Measurements from ENCODE around the gene DCUN1D3. TPM values are rescaled to one million over a fixed set of nuclear protein-coding genes. Genes with fewer than 3 reads are reported as not detected.
"Not testable (repeated sequence)": the region's sequence is repeated elsewhere in the genome, so short reads cannot be mapped to it uniquely, and the experiment has no call there.

DCUN1D3 gene
- total and polyA plus RNA-seq, 3 experiments from 2014 or later: 1.4 to 13.2 (median 12.7) TPM

- DNase-seq; H3K4me3 ChIP-seq (ENCODE audit: low read length); H3K27me3 Mint-ChIP-seq; H3K9me3 ChIP-seq (ENCODE audit: low read length); H3K36me3 ChIP-seq (ENCODE audit: insufficient read depth, low read length); H3K4me1 ChIP-seq (ENCODE audit: insufficient read depth, low read length); H3K27me3 ChIP-seq (ENCODE audit: insufficient read depth, low read length, poor library complexity, severe bottlenecking); H3K27ac Mint-ChIP-seq; POLR2A ChIA-PET; H3K4me3 Mint-ChIP-seq; H3K9me3 Mint-ChIP-seq; H3K27ac ChIP-seq (ENCODE audit: low read depth, low read length): not testable (repeated sequence)
- peaks cover 19 to 30% (median 27%) of the 10 kb centered on the region in 3 donors for H3K4me1 Mint-ChIP-seq
- CTCF ChIA-PET: interaction anchor here (1.6 to 4.1 kb wide), 2 partner anchors 14 to 220 kb away, joined by 4 to 22 read pairs; no protein-coding TSS in a partner anchor
- H3K36me3 Mint-ChIP-seq: peaks cover 6 to 29% (median 12%) of the 10 kb centered on the region in 3 donors
These were observed 35.8 kb downstream of the DCUN1D3 start for GRCh38 chr16:20864376-20864775.

GRCh38 chr16:20862162-20862960, 37.8 kb downstream of the DCUN1D3 start:
- peak overlapping the region in 1 of 8 donors; percentile 60 for H3K27ac Mint-ChIP-seq
- H3K27ac ChIP-seq (ENCODE audit: low read depth, low read length): no peak overlapping the region
- POLR2A ChIA-PET: no interaction called here

GRCh38 chr16:20860995-20861394, 39.2 kb downstream of the DCUN1D3 start:
- Mint-ChIP-seq H3K36me3 (peaks cover 6 to 41% (median 11%) of the 10 kb centered on the region in 3 donors), H3K4me1 (peaks cover 12 to 19% (median 15%) of the 10 kb centered on the region in 3 donors), H3K27ac (peak overlapping the region in 1 of 8 donors; percentile 43)
- H3K4me1 ChIP-seq (ENCODE audit: insufficient read depth, low read length); H3K27me3 Mint-ChIP-seq; DNase-seq; H3K9me3 Mint-ChIP-seq; H3K4me3 Mint-ChIP-seq; H3K27me3 ChIP-seq (ENCODE audit: insufficient read depth, low read length, poor library complexity, severe bottlenecking); CTCF ChIA-PET; H3K27ac ChIP-seq (ENCODE audit: low read depth, low read length); H3K9me3 ChIP-seq (ENCODE audit: low read length); H3K36me3 ChIP-seq (ENCODE audit: insufficient read depth, low read length); H3K4me3 ChIP-seq (ENCODE audit: low read length); POLR2A ChIA-PET: not testable (repeated sequence)

More at GRCh38 chr16:20862162-20862960, 37.8 kb downstream of the DCUN1D3 start:
- no peak overlapping the region for H3K4me3 ChIP-seq (ENCODE audit: low read length)
- no peaks in the 10 kb centered on the region for H3K27me3 Mint-ChIP-seq
- H3K9me3 Mint-ChIP-seq: no peaks in the 10 kb centered on the region
- CTCF ChIA-PET: interaction anchor here (4.1 kb wide), 1 partner anchor 12 kb away, joined by 22 read pairs; no protein-coding TSS in a partner anchor
- peaks cover 19 to 30% (median 27%) of the 10 kb centered on the region in 3 donors for H3K4me1 Mint-ChIP-seq
- H3K36me3 ChIP-seq (ENCODE audit: insufficient read depth, low read length): no peaks in the 10 kb centered on the region
- no peak for DNase-seq
- no peak overlapping the region for H3K4me3 Mint-ChIP-seq
- no peaks in the 10 kb centered on the region for H3K4me1 ChIP-seq (ENCODE audit: insufficient read depth, low read length)
- H3K27me3 ChIP-seq (ENCODE audit: insufficient read depth, low read length, poor library complexity, severe bottlenecking): no peaks in the 10 kb centered on the region
- peaks cover 6 to 36% (median 11%) of the 10 kb centered on the region in 3 donors for H3K36me3 Mint-ChIP-seq
- no peaks in the 10 kb centered on the region for H3K9me3 ChIP-seq (ENCODE audit: low read length)

DNA sequence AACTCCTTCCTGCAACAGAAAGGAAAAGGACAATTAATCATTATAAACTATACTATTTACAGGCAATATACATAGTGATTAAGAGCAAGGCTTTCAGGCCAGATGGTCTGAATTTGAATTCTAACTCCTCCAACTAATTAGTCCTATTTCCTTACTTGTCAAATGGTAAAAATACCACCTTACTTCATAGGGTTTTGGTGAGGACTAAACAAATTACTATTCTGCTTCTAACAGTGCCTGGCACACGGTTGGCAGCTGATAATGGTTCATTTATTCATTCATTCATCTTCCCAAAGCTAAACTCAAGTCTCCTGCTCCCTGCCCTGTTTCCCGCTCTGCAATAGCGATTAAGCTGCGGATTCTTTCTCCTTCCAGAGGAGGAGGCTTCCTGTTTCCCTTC, 39.8 kb downstream of the DCUN1D3 start:
- no peak for DNase-seq
- H3K9me3 Mint-ChIP-seq: no peaks in the 10 kb centered on the region
- H3K27ac ChIP-seq (ENCODE audit: low read depth, low read length): no peak overlapping the region
- no peaks in the 10 kb centered on the region for H3K27me3 Mint-ChIP-seq
- peak overlapping the region in 2 of 8 donors; percentile 19 to 47 for H3K27ac Mint-ChIP-seq
- CTCF ChIA-PET: no interaction called here
- H3K4me3 Mint-ChIP-seq: no peak overlapping the region
- no peaks in the 10 kb centered on the region for H3K4me1 ChIP-seq (ENCODE audit: insufficient read depth, low read length)
- no peaks in the 10 kb centered on the region for H3K36me3 ChIP-seq (ENCODE audit: insufficient read depth, low read length)
- POLR2A ChIA-PET: no interaction called here
- H3K9me3 ChIP-seq (ENCODE audit: low read length): no peaks in the 10 kb centered on the region
- H3K4me1 Mint-ChIP-seq: peaks cover 9 to 13% (median 9%) of the 10 kb centered on the region in 3 donors
- H3K27me3 ChIP-seq (ENCODE audit: insufficient read depth, low read length, poor library complexity, severe bottlenecking): no peaks in the 10 kb centered on the region
- no peak overlapping the region for H3K4me3 ChIP-seq (ENCODE audit: low read length)
- H3K36me3 Mint-ChIP-seq: peaks cover 6 to 45% (median 12%) of the 10 kb centered on the region in 3 donors

GRCh38 chr16:20859699-20860098, 40.5 kb downstream of the DCUN1D3 start:
- H3K4me1 Mint-ChIP-seq: peaks cover 9 to 10% (median 9%) of the 10 kb centered on the region in 3 donors
- Histone ChIP-seq H3K36me3 (ENCODE audit: insufficient read depth, low read length) (no peaks in the 10 kb centered on the region), H3K9me3 (ENCODE audit: low read length) (no peaks in the 10 kb centered on the region), H3K4me3 (ENCODE audit: low read length) (no peak overlapping the region), H3K27ac (ENCODE audit: low read depth, low read length) (no peak overlapping the region), H3K27me3 (ENCODE audit: insufficient read depth, low read length, poor library complexity, severe bottlenecking) (no peaks in the 10 kb centered on the region), H3K4me1 (ENCODE audit: insufficient read depth, low read length) (no peaks in the 10 kb centered on the region)
- peaks cover 6 to 50% (median 12%) of the 10 kb centered on the region in 3 donors for H3K36me3 Mint-ChIP-seq
- H3K27ac Mint-ChIP-seq: peak overlapping the region in 3 of 8 donors; percentile 47 to 51 (median 47)
- DNase-seq: no peak
- no peaks in the 10 kb centered on the region for H3K27me3 Mint-ChIP-seq
- H3K4me3 Mint-ChIP-seq: no peak overlapping the region
- CTCF ChIA-PET: no interaction called here
- no peaks in the 10 kb centered on the region for H3K9me3 Mint-ChIP-seq
- POLR2A ChIA-PET: no interaction called here

GRCh38 chr16:20859229-20859628, 40.9 kb downstream of the DCUN1D3 start:
- H3K4me1 ChIP-seq (ENCODE audit: insufficient read depth, low read length): no peaks in the 10 kb centered on the region
- H3K27me3 ChIP-seq (ENCODE audit: insufficient read depth, low read length, poor library complexity, severe bottlenecking): no peaks in the 10 kb centered on the region
- no peaks in the 10 kb centered on the region for H3K36me3 ChIP-seq (ENCODE audit: insufficient read depth, low read length)
- Mint-ChIP-seq H3K27ac (peak overlapping the region in 1 of 8 donors; percentile 51), H3K4me3 (no peak overlapping the region), H3K9me3 (no peaks in the 10 kb centered on the region), H3K4me1 (peaks cover 5% of the 10 kb centered on the region in 3 donors), H3K27me3 (no peaks in the 10 kb centered on the region), H3K36me3 (peaks cover 6 to 50% (median 12%) of the 10 kb centered on the region in 3 donors)
- ChIA-PET POLR2A (no interaction called here), CTCF (no interaction called here)
- H3K27ac ChIP-seq (ENCODE audit: low read depth, low read length): no peak overlapping the region
- H3K9me3 ChIP-seq (ENCODE audit: low read length): no peaks in the 10 kb centered on the region
- no peak overlapping the region for H3K4me3 ChIP-seq (ENCODE audit: low read length)
- DNase-seq: no peak

DNA sequence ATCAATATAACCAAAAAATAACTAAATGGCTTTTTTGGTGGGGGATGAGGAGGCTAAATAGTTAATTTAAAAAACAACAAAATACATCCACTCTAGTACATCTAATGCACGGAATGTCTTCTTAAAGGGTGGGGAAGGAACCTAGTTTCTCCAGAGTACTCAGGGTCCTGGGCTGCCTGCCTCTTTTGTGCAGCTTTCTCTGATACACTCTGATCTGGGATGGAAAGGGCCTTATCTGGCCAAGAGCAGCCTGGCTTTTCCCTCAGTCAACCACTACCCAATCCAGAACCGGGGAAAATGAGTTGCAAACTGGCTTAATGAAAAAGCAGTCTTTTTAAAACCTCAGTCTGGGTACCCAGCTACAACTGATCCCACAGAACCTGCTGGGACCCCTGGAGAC, 42.9 kb downstream of the DCUN1D3 start:
- Mint-ChIP-seq H3K9me3 (no peaks in the 10 kb centered on the region), H3K4me1 (no peaks in the 10 kb centered on the region), H3K27me3 (no peaks in the 10 kb centered on the region), H3K36me3 (peaks cover 6 to 47% (median 12%) of the 10 kb centered on the region in 3 donors), H3K4me3 (no peak overlapping the region), H3K27ac (peak overlapping the region in 1 of 8 donors; percentile 61)
- no peak overlapping the region for H3K4me3 ChIP-seq (ENCODE audit: low read length)
- DNase-seq: no peak
- no peaks in the 10 kb centered on the region for H3K27me3 ChIP-seq (ENCODE audit: insufficient read depth, low read length, poor library complexity, severe bottlenecking)
- H3K36me3 ChIP-seq (ENCODE audit: insufficient read depth, low read length): no peaks in the 10 kb centered on the region
- no peak overlapping the region for H3K27ac ChIP-seq (ENCODE audit: low read depth, low read length)
- no peaks in the 10 kb centered on the region for H3K4me1 ChIP-seq (ENCODE audit: insufficient read depth, low read length)
- no peaks in the 10 kb centered on the region for H3K9me3 ChIP-seq (ENCODE audit: low read length)
- CTCF ChIA-PET: no interaction called here
- POLR2A ChIA-PET: no interaction called here

DNA sequence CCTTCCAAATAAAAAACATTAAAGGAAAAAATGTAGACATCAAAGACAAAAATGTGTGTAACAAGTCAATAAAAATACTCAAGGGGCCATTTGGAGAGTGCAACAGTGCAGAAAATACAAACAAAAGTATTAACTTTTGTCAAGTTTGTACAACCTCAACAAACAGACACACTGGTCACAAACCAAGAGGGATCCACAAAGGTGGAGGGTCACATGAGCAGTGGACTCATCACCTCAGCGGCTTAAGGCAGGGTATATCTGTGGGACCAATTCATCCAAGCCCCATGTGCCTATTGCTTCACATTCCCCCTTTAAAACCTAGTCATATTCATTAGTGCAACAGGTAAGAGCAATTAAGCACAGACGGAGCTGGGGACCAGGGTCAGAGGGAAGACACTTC, 45.2 kb downstream of the DCUN1D3 start:
- H3K27ac ChIP-seq (ENCODE audit: low read depth, low read length): no peak overlapping the region
- H3K9me3 Mint-ChIP-seq: no peaks in the 10 kb centered on the region
- H3K9me3 ChIP-seq (ENCODE audit: low read length): no peaks in the 10 kb centered on the region
- no peak overlapping the region for H3K27ac Mint-ChIP-seq
- DNase-seq: no peak
- H3K4me1 Mint-ChIP-seq: peaks cover 2 to 3% (median 3%) of the 10 kb centered on the region in 3 donors
- POLR2A ChIA-PET: no interaction called here
- no peaks in the 10 kb centered on the region for H3K36me3 ChIP-seq (ENCODE audit: insufficient read depth, low read length)
- H3K36me3 Mint-ChIP-seq: peaks cover 5 to 28% (median 9%) of the 10 kb centered on the region in 3 donors
- CTCF ChIA-PET: interaction anchor here (0.9 to 1.3 kb wide), 2 partner anchors 9 to 302 kb away, joined by 3 read pairs; no protein-coding TSS in a partner anchor
- no peak overlapping the region for H3K4me3 ChIP-seq (ENCODE audit: low read length)
- H3K27me3 Mint-ChIP-seq: no peaks in the 10 kb centered on the region
- no peaks in the 10 kb centered on the region for H3K27me3 ChIP-seq (ENCODE audit: insufficient read depth, low read length, poor library complexity, severe bottlenecking)
- H3K4me3 Mint-ChIP-seq: no peak overlapping the region
- no peaks in the 10 kb centered on the region for H3K4me1 ChIP-seq (ENCODE audit: insufficient read depth, low read length)
